Activated naive CD4-positive, alpha-beta T cell treated with anti-CD3 and anti-CD28 coated beads, Interleukin-2, amount 10 ng/mL, durations not matched to agents 7 days and 5 days (primary cell): ENCODE results near the gene TPRX1.
A peak's percentile ranks its signal among the peaks of the same experiment; 100 is the strongest.
"Not testable (repeated sequence)": the region's sequence is repeated elsewhere in the genome, so short reads cannot be mapped to it uniquely, and the experiment has no call there.

ENCODE experiments used
- CTCF ChIA-PET: fragments of 350-600 bp; sonication (Branson Sonifier 250); formaldehyde crosslinking; loops from one replicate; lab custom pipeline; 2021; ENCODE audit warnings: antibody characterized with exemption; lab: Charles Lee
- DNase-seq: peaks from one replicate; pipeline ENCODE4 v3.0.0-alpha.2; 2020
- H3K27ac Mint-ChIP-seq: one replicate; pipeline ENCODE4 v1.8.0; 2021; ENCODE audit warnings: mild to moderate bottlenecking, moderate library complexity, mixed read lengths
- H3K27me3 Mint-ChIP-seq: one replicate; pipeline ENCODE4 v1.8.0; 2021; ENCODE audit warnings: mild to moderate bottlenecking, mixed read lengths
- H3K36me3 Mint-ChIP-seq: one replicate; pipeline ENCODE4 v1.8.0; 2021; ENCODE audit warnings: mixed read lengths
- H3K4me1 Mint-ChIP-seq: one replicate; pipeline ENCODE4 v1.8.0; 2021; ENCODE audit warnings: mixed read lengths
- H3K4me3 Mint-ChIP-seq: one replicate; pipeline ENCODE4 v1.8.0; 2021; ENCODE audit warnings: mild to moderate bottlenecking, moderate library complexity, mixed read lengths
- H3K9me3 Mint-ChIP-seq: one replicate; pipeline ENCODE4 v1.8.0; 2021; ENCODE audit warnings: mixed read lengths

TPRX1 gene

GRCh38 chr19:47769534-47769933 is 34.8 kb downstream of the TPRX1 start:
- Mint-ChIP-seq H3K27me3 (peaks cover 27% of the 10 kb centered on the region), H3K4me3 (no peak overlapping the region), H3K9me3 (no peaks in the 10 kb centered on the region), H3K27ac (no peak overlapping the region), H3K36me3 (no peaks in the 10 kb centered on the region), H3K4me1 (peaks cover 5% of the 10 kb centered on the region)
- CTCF ChIA-PET, result no interaction called here
- DNase-seq, result no peak

- CTCF ChIA-PET, result no interaction called here
- no peak overlapping the region for H3K27ac Mint-ChIP-seq
- H3K4me3 Mint-ChIP-seq, result no peak overlapping the region
- peaks cover 5% of the 10 kb centered on the region for H3K4me1 Mint-ChIP-seq
- H3K27me3 Mint-ChIP-seq, result peaks cover 27% of the 10 kb centered on the region
- no peaks in the 10 kb centered on the region for H3K36me3 Mint-ChIP-seq
- no peaks in the 10 kb centered on the region for H3K9me3 Mint-ChIP-seq
- no peak for DNase-seq
Measured at GRCh38 chr19:47768604-47769003, 35.7 kb downstream of the TPRX1 start.

- Mint-ChIP-seq H3K27me3 (peaks cover 23% of the 10 kb centered on the region), H3K9me3 (no peaks in the 10 kb centered on the region), H3K27ac (no peak overlapping the region), H3K4me3 (no peak overlapping the region), H3K36me3 (no peaks in the 10 kb centered on the region), H3K4me1 (peaks cover 5% of the 10 kb centered on the region)
- CTCF ChIA-PET, result interaction anchor here (0.8 to 2.3 kb wide), 2 partner anchors 11 to 20 kb away, joined by 4 to 10 read pairs; no protein-coding TSS in a partner anchor
- no peak for DNase-seq
Measured at GRCh38 chr19:47767349-47767748, 37.0 kb downstream of the TPRX1 start.

GRCh38 chr19:47766670-47767069 is 37.7 kb downstream of the TPRX1 start:
- CTCF ChIA-PET, result interaction anchor here (2.3 kb wide), 1 partner anchor 21 kb away, joined by 10 read pairs; no protein-coding TSS in a partner anchor
- no peak overlapping the region for H3K27ac Mint-ChIP-seq
- H3K27me3 Mint-ChIP-seq, result peaks cover 19% of the 10 kb centered on the region
- peaks cover 5% of the 10 kb centered on the region for H3K4me1 Mint-ChIP-seq
- no peaks in the 10 kb centered on the region for H3K36me3 Mint-ChIP-seq
- no peak for DNase-seq
- H3K9me3 Mint-ChIP-seq, result no peaks in the 10 kb centered on the region
- H3K4me3 Mint-ChIP-seq, result no peak overlapping the region

GRCh38 chr19:47766359-47766620 is 38.1 kb downstream of the TPRX1 start:
- Mint-ChIP-seq H3K27ac (no peak overlapping the region), H3K9me3 (no peaks in the 10 kb centered on the region)

GRCh38 chr19:47765523-47766358 is 38.6 kb downstream of the TPRX1 start:
- Mint-ChIP-seq H3K9me3 (no peaks in the 10 kb centered on the region), H3K36me3 (no peaks in the 10 kb centered on the region), H3K4me1 (peaks cover 5% of the 10 kb centered on the region), H3K27me3 (peaks cover 19% of the 10 kb centered on the region), H3K27ac (no peak overlapping the region), H3K4me3 (no peak overlapping the region)
- CTCF ChIA-PET, result interaction anchor here (0.6 to 2.3 kb wide), 3 partner anchors 22 to 488 kb away, joined by 3 to 10 read pairs (median 5); no protein-coding TSS in a partner anchor
- peak; percentile 59 for DNase-seq

More at GRCh38 chr19:47766359-47766620, 38.1 kb downstream of the TPRX1 start:
- Mint-ChIP-seq H3K36me3 (no peaks in the 10 kb centered on the region), H3K27me3 (peaks cover 19% of the 10 kb centered on the region), H3K4me1 (peaks cover 5% of the 10 kb centered on the region), H3K4me3 (no peak overlapping the region)
- DNase-seq, result no peak
- CTCF ChIA-PET, result interaction anchor here (2.3 kb wide), 1 partner anchor 21 kb away, joined by 10 read pairs; no protein-coding TSS in a partner anchor

- CTCF ChIA-PET, result interaction anchor here (1.3 kb wide), 1 partner anchor 25 kb away, joined by 5 read pairs; no protein-coding TSS in a partner anchor
- H3K4me3 Mint-ChIP-seq, H3K9me3 Mint-ChIP-seq: not testable (repeated sequence)
Measured at GRCh38 chr19:47764705-47765104, 39.6 kb downstream of the TPRX1 start.

GRCh38 chr19:47762615-47763308 is 41.6 kb downstream of the TPRX1 start:
- Mint-ChIP-seq H3K36me3 (peaks cover 11% of the 10 kb centered on the region), H3K27me3 (peaks cover 11% of the 10 kb centered on the region), H3K4me3 (no peak overlapping the region), H3K9me3 (no peaks in the 10 kb centered on the region), H3K27ac (no peak overlapping the region), H3K4me1 (peaks cover 2% of the 10 kb centered on the region)
- CTCF ChIA-PET, result no interaction called here
- no peak for DNase-seq

More at GRCh38 chr19:47764705-47765104, 39.6 kb downstream of the TPRX1 start:
- DNase-seq, H3K36me3 Mint-ChIP-seq, H3K4me1 Mint-ChIP-seq, H3K27ac Mint-ChIP-seq: not testable (repeated sequence)
- H3K27me3 Mint-ChIP-seq, result peaks cover 19% of the 10 kb centered on the region

- H3K4me3 Mint-ChIP-seq, result no peak overlapping the region
- DNase-seq, result no peak
- H3K36me3 Mint-ChIP-seq, result peaks cover 17% of the 10 kb centered on the region
- H3K9me3 Mint-ChIP-seq, result no peaks in the 10 kb centered on the region
- H3K27me3 Mint-ChIP-seq, result peaks cover 11% of the 10 kb centered on the region
- H3K27ac Mint-ChIP-seq, result no peak overlapping the region
- H3K4me1 Mint-ChIP-seq, result peaks cover 2% of the 10 kb centered on the region
- CTCF ChIA-PET, result no interaction called here
Measured at GRCh38 chr19:47762151-47762550, 42.2 kb downstream of the TPRX1 start.

- Mint-ChIP-seq H3K27ac (no peak overlapping the region), H3K9me3 (no peaks in the 10 kb centered on the region), H3K36me3 (peaks cover 23% of the 10 kb centered on the region), H3K4me1 (peaks cover 2% of the 10 kb centered on the region), H3K27me3 (peaks cover 6% of the 10 kb centered on the region), H3K4me3 (no peak overlapping the region)
- CTCF ChIA-PET, result no interaction called here
- no peak for DNase-seq
Measured at GRCh38 chr19:47761566-47761965, 42.8 kb downstream of the TPRX1 start.

GRCh38 chr19:47760632-47760999 is 43.7 kb downstream of the TPRX1 start:
- CTCF ChIA-PET, result no interaction called here
- peaks cover 26% of the 10 kb centered on the region for H3K36me3 Mint-ChIP-seq
- no peak for DNase-seq
- no peaks in the 10 kb centered on the region for H3K27me3 Mint-ChIP-seq
- peaks cover 2% of the 10 kb centered on the region for H3K4me1 Mint-ChIP-seq
- H3K9me3 Mint-ChIP-seq, result no peaks in the 10 kb centered on the region
- H3K27ac Mint-ChIP-seq, result no peak overlapping the region
- no peak overlapping the region for H3K4me3 Mint-ChIP-seq

- CTCF ChIA-PET, result interaction anchor here (1.1 kb wide), 1 partner anchor 51 kb away, joined by 3 read pairs; no protein-coding TSS in a partner anchor
- no peaks in the 10 kb centered on the region for H3K27me3 Mint-ChIP-seq
- DNase-seq, result no peak
- H3K4me3 Mint-ChIP-seq, result no peak overlapping the region
- H3K9me3 Mint-ChIP-seq, result no peaks in the 10 kb centered on the region
- H3K27ac Mint-ChIP-seq, result peak overlapping the region; percentile 49
- H3K36me3 Mint-ChIP-seq, result peaks cover 33% of the 10 kb centered on the region
- H3K4me1 Mint-ChIP-seq, result peaks cover 3% of the 10 kb centered on the region
Measured at GRCh38 chr19:47758443-47758804, 45.9 kb downstream of the TPRX1 start.

GRCh38 chr19:47757617-47758442 is 46.5 kb downstream of the TPRX1 start:
- H3K4me3 Mint-ChIP-seq, result no peak overlapping the region
- H3K36me3 Mint-ChIP-seq, result peaks cover 39% of the 10 kb centered on the region
- H3K4me1 Mint-ChIP-seq, result peaks cover 9% of the 10 kb centered on the region
- CTCF ChIA-PET, result interaction anchor here (1.1 kb wide), 1 partner anchor 51 kb away, joined by 3 read pairs; no protein-coding TSS in a partner anchor
- no peaks in the 10 kb centered on the region for H3K27me3 Mint-ChIP-seq
- no peak for DNase-seq
- H3K9me3 Mint-ChIP-seq, result no peaks in the 10 kb centered on the region
- peak overlapping the region; percentile 19 for H3K27ac Mint-ChIP-seq
